HepG2 (cell line): ENCODE measurements around the gene TOGARAM1. TPM values are rescaled to one million over a fixed set of nuclear protein-coding genes. Genes with fewer than 3 reads are reported as not detected.

Experiments
- HOXA5 ChIP-seq: sonication (generic); formaldehyde crosslinking; IDR thresholded peaks from 2 replicates; pipeline ENCODE4 v1.4.0; 2020; ENCODE audit warnings: missing genetic modification reagents
- NBN ChIP-seq: fragments of 450-650 bp; conservative IDR thresholded peaks from 2 replicates; pipeline ENCODE4 v1.6.1; 2017
- SMAD9 ChIP-seq: sonication (generic); formaldehyde crosslinking; IDR thresholded peaks from 2 replicates; pipeline ENCODE4 v1.5.1; 2020; ENCODE audit warnings: mild to moderate bottlenecking, missing genetic modification reagents
- ZBTB46 ChIP-seq: sonication (generic); formaldehyde crosslinking; IDR thresholded peaks from 2 replicates; pipeline ENCODE4 v1.4.0; 2020; ENCODE audit warnings: mild to moderate bottlenecking, missing genetic modification reagents, borderline replicate concordance
- ZNF781 ChIP-seq: sonication (generic); formaldehyde crosslinking; IDR thresholded peaks from 2 replicates; pipeline ENCODE4 v1.5.1; 2020; ENCODE audit warnings: borderline replicate concordance, mild to moderate bottlenecking, missing genetic modification reagents; ENCODE audit errors: not compliant biosample characterization
- polyA plus RNA-seq, 8 experiments: library from polyadenylated mRNA; depleted of rRNA in 3 of 8; stranded (reverse) in 7 of 8; unstranded in 1 of 8; fragments of >200 nt; fragmentation: Illumina TruSeq in 4 of 8; extraction: Trizol in 4 of 8; gene quantifications; 2 replicates each; pipeline versions ENCODE4 v1.2.1 to v1.2.3, GENCODE V29; 2011 to 2016; ENCODE audit warnings: low read depth in 4 of 8, missing spikeins in 1 of 8, mixed read lengths in 1 of 8; ENCODE audit not compliant: insufficient read depth in 1 of 8
- total RNA-seq, 5 experiments: library from RNA; depleted of rRNA; stranded (reverse); fragments of >200 nt; fragmentation: Illumina TruSeq; extraction: Trizol; gene quantifications; 2 replicates each; pipeline ENCODE4 v1.2.3, GENCODE V29; 2016; ENCODE audit warnings: low read depth in 1 of 5
- TF ChIP-seq, protein P1 (sequence below): sonication (generic); formaldehyde crosslinking; IDR thresholded peaks from 2 replicates; pipeline ENCODE4 v1.9.0; 2021; ENCODE audit warnings: mild to moderate bottlenecking, missing genetic modification reagents
- TF ChIP-seq, protein P2 (sequence below): sonication (generic); formaldehyde crosslinking; IDR thresholded peaks from 2 replicates; pipeline ENCODE4 v1.8.1; 2023; ENCODE audit warnings: mild to moderate bottlenecking, missing genetic modification reagents
- TF ChIP-seq, protein P3 (sequence below): IDR thresholded peaks from 2 replicates; pipeline ENCODE4 v1.6.1; 2018; ENCODE audit warnings: missing genetic modification reagents
- TF ChIP-seq, protein P4 (sequence below): sonication (generic); formaldehyde crosslinking; IDR thresholded peaks from 2 replicates; pipeline ENCODE4 v1.4.0; 2020; ENCODE audit warnings: missing genetic modification reagents

TOGARAM1 gene
- total and polyA plus RNA-seq, 2 of the 13 experiments (the other 11 are each of a cell fraction or from before 2014, with no cell fraction given) = 5.6 to 9.8 TPM

- TF ChIP-seq, protein P1, sequence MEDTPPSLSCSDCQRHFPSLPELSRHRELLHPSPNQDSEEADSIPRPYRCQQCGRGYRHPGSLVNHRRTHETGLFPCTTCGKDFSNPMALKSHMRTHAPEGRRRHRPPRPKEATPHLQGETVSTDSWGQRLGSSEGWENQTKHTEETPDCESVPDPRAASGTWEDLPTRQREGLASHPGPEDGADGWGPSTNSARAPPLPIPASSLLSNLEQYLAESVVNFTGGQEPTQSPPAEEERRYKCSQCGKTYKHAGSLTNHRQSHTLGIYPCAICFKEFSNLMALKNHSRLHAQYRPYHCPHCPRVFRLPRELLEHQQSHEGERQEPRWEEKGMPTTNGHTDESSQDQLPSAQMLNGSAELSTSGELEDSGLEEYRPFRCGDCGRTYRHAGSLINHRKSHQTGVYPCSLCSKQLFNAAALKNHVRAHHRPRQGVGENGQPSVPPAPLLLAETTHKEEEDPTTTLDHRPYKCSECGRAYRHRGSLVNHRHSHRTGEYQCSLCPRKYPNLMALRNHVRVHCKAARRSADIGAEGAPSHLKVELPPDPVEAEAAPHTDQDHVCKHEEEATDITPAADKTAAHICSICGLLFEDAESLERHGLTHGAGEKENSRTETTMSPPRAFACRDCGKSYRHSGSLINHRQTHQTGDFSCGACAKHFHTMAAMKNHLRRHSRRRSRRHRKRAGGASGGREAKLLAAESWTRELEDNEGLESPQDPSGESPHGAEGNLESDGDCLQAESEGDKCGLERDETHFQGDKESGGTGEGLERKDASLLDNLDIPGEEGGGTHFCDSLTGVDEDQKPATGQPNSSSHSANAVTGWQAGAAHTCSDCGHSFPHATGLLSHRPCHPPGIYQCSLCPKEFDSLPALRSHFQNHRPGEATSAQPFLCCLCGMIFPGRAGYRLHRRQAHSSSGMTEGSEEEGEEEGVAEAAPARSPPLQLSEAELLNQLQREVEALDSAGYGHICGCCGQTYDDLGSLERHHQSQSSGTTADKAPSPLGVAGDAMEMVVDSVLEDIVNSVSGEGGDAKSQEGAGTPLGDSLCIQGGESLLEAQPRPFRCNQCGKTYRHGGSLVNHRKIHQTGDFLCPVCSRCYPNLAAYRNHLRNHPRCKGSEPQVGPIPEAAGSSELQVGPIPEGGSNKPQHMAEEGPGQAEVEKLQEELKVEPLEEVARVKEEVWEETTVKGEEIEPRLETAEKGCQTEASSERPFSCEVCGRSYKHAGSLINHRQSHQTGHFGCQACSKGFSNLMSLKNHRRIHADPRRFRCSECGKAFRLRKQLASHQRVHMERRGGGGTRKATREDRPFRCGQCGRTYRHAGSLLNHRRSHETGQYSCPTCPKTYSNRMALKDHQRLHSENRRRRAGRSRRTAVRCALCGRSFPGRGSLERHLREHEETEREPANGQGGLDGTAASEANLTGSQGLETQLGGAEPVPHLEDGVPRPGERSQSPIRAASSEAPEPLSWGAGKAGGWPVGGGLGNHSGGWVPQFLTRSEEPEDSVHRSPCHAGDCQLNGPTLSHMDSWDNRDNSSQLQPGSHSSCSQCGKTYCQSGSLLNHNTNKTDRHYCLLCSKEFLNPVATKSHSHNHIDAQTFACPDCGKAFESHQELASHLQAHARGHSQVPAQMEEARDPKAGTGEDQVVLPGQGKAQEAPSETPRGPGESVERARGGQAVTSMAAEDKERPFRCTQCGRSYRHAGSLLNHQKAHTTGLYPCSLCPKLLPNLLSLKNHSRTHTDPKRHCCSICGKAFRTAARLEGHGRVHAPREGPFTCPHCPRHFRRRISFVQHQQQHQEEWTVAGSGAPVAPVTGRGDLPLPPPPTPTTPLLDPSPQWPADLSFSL (CRISPR knock-in tag) = no peak
- TF ChIP-seq SMAD9 (CRISPR knock-in tag) = no peak
- TF ChIP-seq NBN = no peak
- no peak for TF ChIP-seq HOXA5 (CRISPR knock-in tag)
- no peak for TF ChIP-seq ZBTB46 (CRISPR knock-in tag)
- TF ChIP-seq, protein P2, sequence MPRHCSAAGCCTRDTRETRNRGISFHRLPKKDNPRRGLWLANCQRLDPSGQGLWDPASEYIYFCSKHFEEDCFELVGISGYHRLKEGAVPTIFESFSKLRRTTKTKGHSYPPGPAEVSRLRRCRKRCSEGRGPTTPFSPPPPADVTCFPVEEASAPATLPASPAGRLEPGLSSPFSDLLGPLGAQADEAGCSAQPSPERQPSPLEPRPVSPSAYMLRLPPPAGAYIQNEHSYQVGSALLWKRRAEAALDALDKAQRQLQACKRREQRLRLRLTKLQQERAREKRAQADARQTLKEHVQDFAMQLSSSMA = no peak
- TF ChIP-seq, protein P3, sequence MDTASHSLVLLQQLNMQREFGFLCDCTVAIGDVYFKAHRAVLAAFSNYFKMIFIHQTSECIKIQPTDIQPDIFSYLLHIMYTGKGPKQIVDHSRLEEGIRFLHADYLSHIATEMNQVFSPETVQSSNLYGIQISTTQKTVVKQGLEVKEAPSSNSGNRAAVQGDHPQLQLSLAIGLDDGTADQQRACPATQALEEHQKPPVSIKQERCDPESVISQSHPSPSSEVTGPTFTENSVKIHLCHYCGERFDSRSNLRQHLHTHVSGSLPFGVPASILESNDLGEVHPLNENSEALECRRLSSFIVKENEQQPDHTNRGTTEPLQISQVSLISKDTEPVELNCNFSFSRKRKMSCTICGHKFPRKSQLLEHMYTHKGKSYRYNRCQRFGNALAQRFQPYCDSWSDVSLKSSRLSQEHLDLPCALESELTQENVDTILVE (CRISPR knock-in tag) = no peak
- no peak for TF ChIP-seq ZNF781 (CRISPR knock-in tag)
- TF ChIP-seq, protein P4, sequence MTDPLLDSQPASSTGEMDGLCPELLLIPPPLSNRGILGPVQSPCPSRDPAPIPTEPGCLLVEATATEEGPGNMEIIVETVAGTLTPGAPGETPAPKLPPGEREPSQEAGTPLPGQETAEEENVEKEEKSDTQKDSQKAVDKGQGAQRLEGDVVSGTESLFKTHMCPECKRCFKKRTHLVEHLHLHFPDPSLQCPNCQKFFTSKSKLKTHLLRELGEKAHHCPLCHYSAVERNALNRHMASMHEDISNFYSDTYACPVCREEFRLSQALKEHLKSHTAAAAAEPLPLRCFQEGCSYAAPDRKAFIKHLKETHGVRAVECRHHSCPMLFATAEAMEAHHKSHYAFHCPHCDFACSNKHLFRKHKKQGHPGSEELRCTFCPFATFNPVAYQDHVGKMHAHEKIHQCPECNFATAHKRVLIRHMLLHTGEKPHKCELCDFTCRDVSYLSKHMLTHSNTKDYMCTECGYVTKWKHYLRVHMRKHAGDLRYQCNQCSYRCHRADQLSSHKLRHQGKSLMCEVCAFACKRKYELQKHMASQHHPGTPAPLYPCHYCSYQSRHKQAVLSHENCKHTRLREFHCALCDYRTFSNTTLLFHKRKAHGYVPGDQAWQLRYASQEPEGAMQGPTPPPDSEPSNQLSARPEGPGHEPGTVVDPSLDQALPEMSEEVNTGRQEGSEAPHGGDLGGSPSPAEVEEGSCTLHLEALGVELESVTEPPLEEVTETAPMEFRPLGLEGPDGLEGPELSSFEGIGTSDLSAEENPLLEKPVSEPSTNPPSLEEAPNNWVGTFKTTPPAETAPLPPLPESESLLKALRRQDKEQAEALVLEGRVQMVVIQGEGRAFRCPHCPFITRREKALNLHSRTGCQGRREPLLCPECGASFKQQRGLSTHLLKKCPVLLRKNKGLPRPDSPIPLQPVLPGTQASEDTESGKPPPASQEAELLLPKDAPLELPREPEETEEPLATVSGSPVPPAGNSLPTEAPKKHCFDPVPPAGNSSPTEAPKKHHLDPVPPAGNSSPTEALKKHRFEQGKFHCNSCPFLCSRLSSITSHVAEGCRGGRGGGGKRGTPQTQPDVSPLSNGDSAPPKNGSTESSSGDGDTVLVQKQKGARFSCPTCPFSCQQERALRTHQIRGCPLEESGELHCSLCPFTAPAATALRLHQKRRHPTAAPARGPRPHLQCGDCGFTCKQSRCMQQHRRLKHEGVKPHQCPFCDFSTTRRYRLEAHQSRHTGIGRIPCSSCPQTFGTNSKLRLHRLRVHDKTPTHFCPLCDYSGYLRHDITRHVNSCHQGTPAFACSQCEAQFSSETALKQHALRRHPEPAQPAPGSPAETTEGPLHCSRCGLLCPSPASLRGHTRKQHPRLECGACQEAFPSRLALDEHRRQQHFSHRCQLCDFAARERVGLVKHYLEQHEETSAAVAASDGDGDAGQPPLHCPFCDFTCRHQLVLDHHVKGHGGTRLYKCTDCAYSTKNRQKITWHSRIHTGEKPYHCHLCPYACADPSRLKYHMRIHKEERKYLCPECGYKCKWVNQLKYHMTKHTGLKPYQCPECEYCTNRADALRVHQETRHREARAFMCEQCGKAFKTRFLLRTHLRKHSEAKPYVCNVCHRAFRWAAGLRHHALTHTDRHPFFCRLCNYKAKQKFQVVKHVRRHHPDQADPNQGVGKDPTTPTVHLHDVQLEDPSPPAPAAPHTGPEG (CRISPR knock-in tag) = no peak
These were observed 110.1 kb downstream of the TOGARAM1 start (continued) for GRCh38 chr14:45072126-45072525.
